Choroid plexus epithelial cell (primary cell): ENCODE results near the gene MAML2.
A peak's percentile ranks its signal among the peaks of the same experiment; 100 is the strongest.

ENCODE experiments used
- DNase-seq: peaks from one replicate; pipeline ENCODE4 v3.0.0-alpha.2; 2010; ENCODE audit warnings: low read depth
- H3K4me3 ChIP-seq: 2 replicates; pipeline ENCODE4 v1.5.1; 2011; ENCODE audit warnings: low read depth, mild to moderate bottlenecking, control low read depth, low read length, moderate library complexity
- CTCF ChIP-seq: conservative IDR thresholded peaks from 2 replicates; pipeline ENCODE4 v1.5.1; 2011; ENCODE audit warnings: low read depth, mild to moderate bottlenecking, control low read depth, inconsistent platforms, low read length, moderate library complexity

The MAML2 gene

DNA sequence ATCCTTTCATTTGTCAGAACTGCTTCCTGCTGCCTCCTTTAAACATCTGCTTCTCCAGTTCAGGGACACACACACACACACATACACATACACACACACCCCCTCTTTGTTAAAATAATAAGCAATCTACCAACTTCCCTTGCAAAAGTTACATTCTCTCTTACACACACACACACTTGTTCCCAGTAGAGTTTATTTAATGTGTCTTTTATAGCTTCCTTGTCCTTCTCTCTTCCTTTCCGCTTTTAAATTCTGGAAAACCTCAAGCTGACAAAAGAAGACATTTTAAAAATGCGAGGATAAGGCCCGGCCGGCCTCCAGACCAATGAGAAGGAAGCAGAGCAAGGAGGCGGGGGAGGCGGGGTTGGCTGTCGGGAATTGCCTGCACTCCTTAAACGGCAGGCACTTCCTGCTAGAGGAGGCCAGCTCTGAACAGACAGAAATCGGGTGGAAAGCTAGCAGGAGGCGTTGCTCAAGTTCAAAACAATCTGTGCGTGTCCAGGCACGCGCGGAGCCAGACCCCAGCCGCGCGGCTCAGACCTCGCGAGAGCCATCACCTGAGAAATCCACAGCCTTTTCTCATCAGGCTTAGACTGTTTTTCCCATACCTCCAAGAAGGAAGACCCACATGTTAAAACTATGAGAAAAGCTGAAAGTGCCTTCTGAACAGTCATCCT lies 99.9 kb downstream of the MAML2 start:
- peak; percentile 99 for DNase-seq
- no peak for TF ChIP-seq CTCF
- H3K4me3 ChIP-seq, result peak overlapping the region; percentile 51

DNA sequence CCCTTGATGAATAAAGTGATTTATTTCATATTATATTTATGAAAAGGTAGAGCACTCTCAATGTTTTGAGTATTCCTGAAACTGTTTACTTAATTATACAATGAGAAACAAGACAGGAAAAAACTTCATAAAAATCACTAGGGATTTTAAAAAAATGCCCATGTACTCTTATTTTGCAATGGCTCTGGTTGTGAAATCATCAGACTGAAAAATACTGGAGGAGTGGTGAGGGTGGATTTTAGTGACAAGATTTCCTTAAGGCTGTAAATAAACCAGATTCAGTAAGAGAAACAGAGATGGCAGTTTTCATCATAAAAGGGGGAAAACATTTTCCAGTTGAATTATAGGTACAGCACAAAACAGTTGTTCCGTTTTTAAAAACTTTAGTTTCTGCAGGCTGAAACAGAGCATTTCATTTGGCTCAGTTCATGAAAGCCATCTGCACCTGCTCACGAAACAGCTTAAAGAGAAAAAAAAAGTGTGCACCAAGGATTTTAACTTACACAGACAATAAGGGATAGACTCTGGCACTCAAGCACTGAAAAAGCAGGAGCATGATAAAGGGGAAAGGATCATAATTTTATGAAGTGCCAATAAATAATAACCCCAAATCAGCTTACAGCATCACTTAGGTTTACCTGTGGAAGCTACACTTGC lies 100.7 kb downstream of the MAML2 start:
- DNase-seq, result peak; percentile 62
- no peak overlapping the region for H3K4me3 ChIP-seq

DNA sequence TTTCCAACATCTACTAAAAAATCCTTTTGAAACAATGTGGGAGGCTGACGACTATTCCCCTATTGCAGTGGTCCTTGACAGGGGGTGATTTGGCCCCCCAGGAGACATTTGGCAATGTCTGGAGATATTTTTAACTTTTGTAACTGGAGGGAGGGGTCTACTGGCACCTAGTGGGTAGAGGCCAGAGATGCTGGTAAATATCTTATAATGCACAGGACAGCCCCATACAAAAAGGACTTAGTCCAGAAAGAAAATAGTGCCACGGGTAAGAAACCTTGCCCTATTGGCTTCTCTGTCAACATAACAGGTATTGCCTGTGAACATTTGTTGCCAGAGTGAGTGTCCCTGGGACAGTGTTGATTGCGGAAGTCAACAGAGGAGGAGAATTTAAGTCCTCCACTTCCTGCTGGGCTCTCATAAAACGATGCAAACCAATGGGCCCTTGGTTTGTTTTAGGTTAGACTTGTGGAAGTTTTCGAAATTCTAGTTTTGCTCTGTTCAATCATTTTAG lies 101.6 kb downstream of the MAML2 start:
- TF ChIP-seq CTCF, result peak; percentile 41
- no peak overlapping the region for H3K4me3 ChIP-seq
- no peak for DNase-seq

More for the DNA sequence above, 100.7 kb downstream of the MAML2 start:
- no peak for TF ChIP-seq CTCF

GRCh38 chr11:96238563-96239135 lies 104.3 kb downstream of the MAML2 start:
- H3K4me3 ChIP-seq, result no peak overlapping the region
- peak; percentile 46 for DNase-seq
- TF ChIP-seq CTCF, result no peak

DNA sequence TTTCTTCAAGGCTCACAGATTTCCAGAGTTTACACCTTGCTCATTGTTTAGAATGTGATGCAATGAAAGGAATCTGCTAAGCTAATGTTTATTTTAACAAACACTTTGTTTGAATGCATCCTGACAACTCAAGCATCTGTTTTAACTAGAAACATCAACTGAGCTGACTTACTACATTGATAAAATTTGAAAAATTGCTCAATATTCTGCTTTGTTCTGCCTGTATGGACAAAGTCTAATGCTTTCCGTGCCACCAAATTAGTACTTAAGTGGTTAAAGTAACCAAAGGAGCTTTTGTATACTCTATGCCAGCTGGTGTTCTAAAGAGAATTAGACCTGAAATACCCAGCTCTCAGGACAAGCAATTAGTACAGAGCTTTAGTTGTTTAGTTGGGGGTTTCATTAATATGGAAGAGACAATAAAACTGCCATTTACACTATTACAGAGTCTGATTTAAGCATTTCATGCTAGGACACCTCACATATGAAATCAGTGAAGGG lies 105.2 kb downstream of the MAML2 start:
- no peak for TF ChIP-seq CTCF
- no peak overlapping the region for H3K4me3 ChIP-seq
- DNase-seq, result no peak

DNA sequence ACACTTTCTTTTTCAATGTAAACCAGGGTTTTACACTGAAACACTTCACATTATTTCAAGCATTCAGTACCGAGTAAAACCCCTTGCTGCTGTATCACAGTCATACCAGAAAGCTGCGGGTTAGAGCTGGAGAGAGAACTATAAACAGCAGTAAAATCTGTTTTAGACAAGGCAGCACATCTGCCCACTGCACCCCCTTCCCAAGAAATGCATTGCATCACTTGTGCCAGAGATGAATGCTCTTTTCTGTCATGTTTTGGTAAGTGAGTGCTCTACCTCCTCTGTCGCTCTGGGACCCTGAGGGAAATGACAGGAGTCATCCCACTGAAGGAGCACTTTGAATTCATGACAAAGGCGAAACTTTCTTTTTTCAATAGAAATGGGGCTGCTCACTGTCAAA lies 107.2 kb downstream of the MAML2 start:
- DNase-seq, result peak; percentile 47
- H3K4me3 ChIP-seq, result no peak overlapping the region
- TF ChIP-seq CTCF, result no peak
